SK-N-DZ (cell line): ENCODE results near the gene RNF130.
A peak's percentile ranks its signal among the peaks of the same experiment; 100 is the strongest.

ENCODE experiments used
- DNase-seq: peaks from one replicate; pipeline ENCODE4 v3.0.0-alpha.2; 2015; ENCODE audit warnings: low spot score

RNF130 gene

DNA sequence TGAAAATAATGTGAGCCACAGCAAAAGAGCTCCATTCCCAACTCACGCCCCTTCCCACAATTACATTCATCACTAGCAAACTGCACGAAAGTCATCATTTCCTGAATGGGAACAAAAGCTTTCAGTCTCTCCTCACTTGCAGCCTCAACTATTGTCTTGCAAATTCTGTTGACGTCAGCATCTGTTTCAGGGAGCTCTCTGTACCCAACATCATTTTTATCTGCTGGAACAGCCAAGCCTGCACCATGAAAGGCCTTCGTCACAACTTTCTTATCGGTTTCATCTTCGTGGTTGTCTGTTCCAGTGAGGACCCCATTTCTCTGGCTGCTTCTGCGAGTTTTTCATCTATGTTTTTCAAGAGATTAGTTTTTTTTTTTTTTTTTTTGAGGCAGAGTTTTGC lies 14.3 kb upstream of the RNF130 start:
- no peak for DNase-seq

- DNase-seq, result peak; percentile 30
Observed at GRCh38 chr5:180084638-180085561, 13.3 kb upstream of the RNF130 start.

GRCh38 chr5:180083529-180084060 lies 12.0 kb upstream of the RNF130 start:
- no peak for DNase-seq

GRCh38 chr5:180082633-180083420 lies 11.3 kb upstream of the RNF130 start:
- DNase-seq, result no peak

- no peak for DNase-seq
Observed at GRCh38 chr5:180081481-180081880, 9.9 kb upstream of the RNF130 start.

- no peak for DNase-seq
Observed at GRCh38 chr5:180080486-180081280, 9.1 kb upstream of the RNF130 start.

DNA sequence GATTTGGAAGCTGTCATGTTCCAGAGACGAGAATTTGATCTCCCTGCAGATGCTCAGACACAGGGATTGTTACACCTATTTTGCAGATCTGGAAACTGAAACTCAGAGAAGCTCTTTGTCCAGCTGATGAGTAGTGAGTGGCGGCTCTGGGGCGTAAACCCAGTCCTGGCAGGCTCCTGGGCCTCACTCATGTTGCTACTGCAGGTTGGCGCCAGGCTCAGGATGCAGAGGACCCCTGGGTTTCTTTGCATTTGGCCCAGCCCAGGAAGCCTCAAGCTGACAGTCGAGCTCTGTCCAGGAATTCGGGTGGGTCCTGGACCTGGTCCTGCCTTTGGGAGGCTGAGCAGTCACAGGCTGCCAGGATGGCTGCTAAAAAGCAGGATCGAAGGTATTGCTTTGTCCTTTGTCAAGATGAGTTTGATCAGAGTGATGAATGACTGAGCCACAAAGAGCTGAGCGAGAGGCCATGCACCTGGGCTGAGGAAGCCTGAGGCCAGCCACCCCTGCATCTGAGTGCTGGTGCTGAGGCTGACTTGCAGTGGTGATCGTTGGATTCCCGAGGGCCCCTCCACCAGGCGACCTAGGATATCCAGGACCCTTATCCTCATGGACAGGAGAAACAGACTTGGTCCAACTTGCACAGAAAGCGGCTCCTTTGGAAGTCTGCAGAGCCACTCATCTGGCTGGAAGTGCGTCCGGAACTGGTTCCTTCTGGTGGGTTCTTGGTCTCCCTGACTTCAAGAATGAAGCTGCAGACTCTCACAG lies 8.3 kb upstream of the RNF130 start:
- DNase-seq, result no peak

GRCh38 chr5:180078348-180078747 lies 6.8 kb upstream of the RNF130 start:
- no peak for DNase-seq

- DNase-seq, result no peak
Observed at GRCh38 chr5:180077594-180078284, 6.2 kb upstream of the RNF130 start.

DNA sequence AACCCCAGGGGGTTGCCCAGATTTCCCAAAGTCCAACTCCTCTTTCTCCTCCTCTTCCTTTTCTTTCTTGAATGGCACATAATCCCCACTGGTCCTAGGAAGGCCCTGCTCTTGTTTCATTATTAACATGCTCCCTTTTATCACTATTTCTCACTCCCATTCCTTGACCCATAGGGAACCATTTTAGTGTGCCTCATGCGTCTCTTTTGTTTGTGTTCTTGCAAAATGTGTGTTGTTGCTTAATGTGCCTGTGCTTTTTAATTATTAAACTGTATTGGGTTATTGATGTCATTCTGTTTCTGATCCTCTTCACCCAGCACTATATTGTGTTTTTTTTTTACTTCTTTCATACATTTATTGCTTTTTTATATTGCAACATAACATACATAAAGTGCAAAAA lies 4.1 kb upstream of the RNF130 start:
- no peak for DNase-seq

- no peak for DNase-seq
Observed at GRCh38 chr5:180074462-180074861, 2.9 kb upstream of the RNF130 start.

- DNase-seq, result peak; percentile 24
Observed at GRCh38 chr5:180072556-180072955, 997 bp upstream of the RNF130 start.

DNA sequence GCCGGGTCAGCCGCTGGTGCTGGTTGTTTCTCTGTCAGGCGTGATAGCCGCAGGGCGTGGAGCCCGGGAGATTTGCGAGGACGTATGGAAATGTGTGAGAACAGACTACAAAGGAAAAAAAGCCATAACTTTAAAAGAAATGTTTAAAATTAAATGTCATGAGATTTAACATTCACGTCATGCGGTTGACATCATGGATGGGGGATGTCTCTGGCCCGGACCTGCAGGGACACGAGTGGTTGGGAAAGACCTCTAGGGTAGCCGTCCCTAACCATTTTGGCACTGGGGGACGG lies 643 bp upstream of the RNF130 start:
- no peak for DNase-seq

DNA sequence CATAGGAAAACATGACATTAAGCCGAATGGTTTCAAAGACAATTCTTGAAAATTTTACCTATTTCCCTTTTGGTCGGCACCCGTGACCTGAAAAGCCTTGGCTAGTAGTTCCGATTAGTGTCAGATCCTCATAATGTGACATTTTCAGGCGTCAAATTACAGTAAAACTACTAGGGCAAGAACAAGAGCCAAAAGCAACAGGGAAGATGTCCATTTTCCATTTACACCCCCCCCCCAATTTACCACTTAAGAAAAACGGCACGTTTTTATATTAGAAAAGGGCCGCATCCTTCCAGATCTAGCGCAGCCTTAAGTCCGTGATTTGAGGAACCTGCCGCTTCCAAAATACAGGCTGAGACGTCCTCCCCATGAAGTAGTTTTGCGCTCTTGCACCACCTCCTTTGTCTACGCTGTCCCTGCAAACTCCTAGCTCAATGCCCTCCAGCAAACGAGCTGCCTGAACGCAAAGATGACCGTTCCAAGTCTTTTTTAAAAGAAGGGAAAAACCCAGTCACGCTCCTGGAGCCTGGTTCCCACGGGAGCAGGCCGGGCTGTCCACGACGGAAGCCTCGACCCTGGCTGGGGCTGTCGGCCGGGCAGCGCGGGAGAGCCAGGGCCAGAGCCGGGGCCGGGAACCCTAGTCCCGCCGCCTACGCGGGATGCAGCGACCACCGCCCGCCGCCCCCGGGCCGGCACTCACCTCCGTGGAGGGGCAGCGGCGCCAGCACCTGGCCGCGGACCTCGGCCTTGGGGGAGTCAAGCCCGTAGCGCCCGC lies 616 bp downstream of the RNF130 start:
- peak; percentile 45 for DNase-seq

DNA sequence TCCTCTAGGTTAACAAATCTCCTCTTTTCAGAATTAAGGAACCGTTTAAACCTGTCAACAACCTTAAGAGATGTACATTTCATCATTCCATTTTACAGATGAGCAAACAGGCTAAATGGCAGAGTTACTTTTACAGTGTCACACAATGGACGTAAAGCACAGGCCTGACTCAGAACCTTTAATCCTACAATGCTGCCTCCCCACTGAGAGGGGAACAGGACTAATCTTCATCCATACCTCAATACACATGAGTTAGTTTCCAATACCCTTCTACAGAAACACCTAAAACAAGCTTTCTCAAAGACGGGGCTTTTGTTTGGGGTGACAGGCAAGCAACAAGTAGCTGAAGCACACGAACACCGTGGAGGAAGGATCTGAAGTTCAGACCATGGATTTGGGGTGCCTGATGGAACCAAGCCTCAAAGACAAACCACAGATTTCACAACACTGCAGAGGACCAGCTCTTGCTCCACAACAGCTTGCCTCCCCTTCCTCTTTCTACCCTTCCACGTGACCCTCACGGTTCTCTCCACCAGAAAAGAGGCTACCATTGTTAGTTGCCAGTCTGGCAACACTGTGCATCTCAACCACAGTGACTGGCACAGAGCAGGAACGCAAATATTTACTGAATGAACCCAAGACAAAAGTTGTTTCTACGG lies 1.8 kb downstream of the RNF130 start:
- DNase-seq, result peak; percentile 34

- no peak for DNase-seq
Observed at GRCh38 chr5:180068519-180069090, 3.0 kb downstream of the RNF130 start.

DNA sequence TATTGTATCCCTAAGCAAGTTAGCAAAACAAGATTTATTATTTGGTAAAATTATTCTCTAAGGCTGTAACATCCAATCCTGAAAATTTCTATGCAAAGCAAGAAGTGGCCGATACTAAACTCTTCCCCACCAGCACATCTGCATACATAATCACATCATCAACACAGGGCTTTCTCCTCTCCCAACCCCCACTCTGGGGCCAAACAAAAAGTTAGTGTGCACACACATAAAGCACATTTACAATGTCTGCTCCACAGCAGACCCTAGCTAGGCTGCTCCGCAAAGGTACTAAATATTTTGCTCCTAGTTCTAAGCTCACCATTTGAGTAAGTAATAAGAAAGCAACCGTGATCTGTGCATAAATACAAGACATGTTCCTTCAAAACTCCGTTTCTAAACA lies 3.6 kb downstream of the RNF130 start:
- DNase-seq, result no peak

- DNase-seq, result no peak
Observed at GRCh38 chr5:180060192-180060591, 11.4 kb downstream of the RNF130 start.

GRCh38 chr5:180059326-180059725 lies 12.2 kb downstream of the RNF130 start:
- no peak for DNase-seq
